GM20000 (cell line): ENCODE measurements around the gene PRR7.

ENCODE experiments used
- DNase-seq: peaks from one replicate; pipeline ENCODE4 v3.0.0; 2012; ENCODE audit warnings: low spot score
- TF ChIP-seq, protein P1 (sequence below): IDR thresholded peaks from 2 replicates; pipeline ENCODE4 v1.5.1; 2012; ENCODE audit warnings: mild to moderate bottlenecking, control low read depth; ENCODE audit errors: extremely low read depth, missing control alignments

PRR7 gene

GRCh38 chr5:177450667-177451424, 4.2 kb downstream of the PRR7 start:
- no peak for DNase-seq
- TF ChIP-seq, protein P1, sequence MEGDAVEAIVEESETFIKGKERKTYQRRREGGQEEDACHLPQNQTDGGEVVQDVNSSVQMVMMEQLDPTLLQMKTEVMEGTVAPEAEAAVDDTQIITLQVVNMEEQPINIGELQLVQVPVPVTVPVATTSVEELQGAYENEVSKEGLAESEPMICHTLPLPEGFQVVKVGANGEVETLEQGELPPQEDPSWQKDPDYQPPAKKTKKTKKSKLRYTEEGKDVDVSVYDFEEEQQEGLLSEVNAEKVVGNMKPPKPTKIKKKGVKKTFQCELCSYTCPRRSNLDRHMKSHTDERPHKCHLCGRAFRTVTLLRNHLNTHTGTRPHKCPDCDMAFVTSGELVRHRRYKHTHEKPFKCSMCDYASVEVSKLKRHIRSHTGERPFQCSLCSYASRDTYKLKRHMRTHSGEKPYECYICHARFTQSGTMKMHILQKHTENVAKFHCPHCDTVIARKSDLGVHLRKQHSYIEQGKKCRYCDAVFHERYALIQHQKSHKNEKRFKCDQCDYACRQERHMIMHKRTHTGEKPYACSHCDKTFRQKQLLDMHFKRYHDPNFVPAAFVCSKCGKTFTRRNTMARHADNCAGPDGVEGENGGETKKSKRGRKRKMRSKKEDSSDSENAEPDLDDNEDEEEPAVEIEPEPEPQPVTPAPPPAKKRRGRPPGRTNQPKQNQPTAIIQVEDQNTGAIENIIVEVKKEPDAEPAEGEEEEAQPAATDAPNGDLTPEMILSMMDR, result no peak

DNA sequence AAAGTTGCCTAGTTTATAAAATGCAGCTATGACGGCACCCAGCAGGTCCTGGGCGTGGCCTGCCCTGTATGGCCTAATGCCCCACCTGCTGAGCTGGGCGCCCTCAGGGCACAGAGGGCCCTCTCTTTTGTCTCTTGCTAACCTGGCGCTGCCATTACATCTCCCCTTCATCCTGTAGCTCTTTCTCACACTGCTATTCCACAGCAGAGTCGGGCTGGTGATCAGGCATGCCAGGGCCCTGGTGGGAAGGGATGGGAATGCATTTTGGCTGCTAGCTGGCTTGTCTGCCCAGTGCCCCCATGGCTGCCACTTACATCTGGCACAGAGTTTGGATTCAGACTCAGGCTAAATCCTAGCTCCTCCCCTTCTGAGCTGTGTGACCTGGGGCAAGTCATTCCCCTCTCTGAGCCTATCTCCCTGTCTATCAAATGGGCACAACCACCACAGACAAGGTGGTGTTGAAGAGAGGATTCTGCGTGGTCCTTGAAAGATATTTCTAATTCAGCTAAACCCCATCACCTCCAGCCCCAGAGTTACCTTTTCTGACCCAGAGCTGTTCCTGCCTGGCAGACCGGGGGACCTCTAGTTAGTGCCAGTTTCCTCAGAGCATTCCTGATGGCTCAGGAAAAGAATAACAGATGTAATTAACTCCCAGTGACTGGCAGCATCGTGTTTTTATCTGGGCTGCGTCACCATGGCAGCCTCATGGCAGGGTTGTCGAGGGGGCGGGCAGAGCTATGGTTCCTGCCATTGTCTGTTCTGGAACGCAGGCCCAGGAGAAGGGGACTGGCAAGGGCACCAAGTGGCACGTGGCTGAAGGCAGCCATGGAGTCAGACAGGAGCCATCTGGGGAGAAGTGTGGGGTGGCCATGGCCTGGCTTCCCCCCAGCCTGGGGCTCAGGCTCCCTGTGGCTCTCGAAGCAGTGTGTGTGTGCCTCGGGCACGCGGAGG, 6.3 kb downstream of the PRR7 start:
- TF ChIP-seq, protein P1, result no peak
- DNase-seq, result no peak

DNA sequence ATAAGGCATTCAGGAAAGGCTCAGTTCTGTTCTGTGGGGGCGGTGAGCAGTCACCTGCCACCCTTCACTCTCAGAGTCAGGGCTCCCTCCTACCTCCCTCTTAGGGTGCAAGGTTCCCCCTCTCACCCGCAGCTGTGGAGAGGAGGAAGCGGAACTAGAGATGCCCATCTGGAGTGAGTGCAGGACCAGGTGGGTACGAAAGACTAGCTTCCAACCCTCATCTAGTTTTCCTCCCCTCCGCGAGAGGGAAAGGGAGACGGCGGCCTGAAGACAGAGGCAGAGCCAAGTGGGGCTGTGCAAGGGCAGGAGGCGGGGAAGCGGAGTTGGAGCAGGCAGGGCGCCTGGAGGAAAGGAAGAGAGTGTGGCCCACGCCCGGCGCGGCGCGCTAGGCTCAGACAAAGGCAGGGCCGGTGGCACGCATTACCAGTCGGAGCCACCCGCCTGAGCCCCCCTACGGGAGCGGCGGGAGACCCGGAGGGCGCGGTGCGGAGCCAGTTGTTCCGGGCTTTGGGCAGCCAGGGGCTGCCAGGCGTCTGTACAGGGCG, 7.3 kb downstream of the PRR7 start:
- no peak for DNase-seq

GRCh38 chr5:177454397-177455035, 7.9 kb downstream of the PRR7 start:
- TF ChIP-seq, protein P1, result peak; percentile 75
- peak; percentile 98 for DNase-seq

More for the DNA sequence above, 7.3 kb downstream of the PRR7 start:
- TF ChIP-seq, protein P1, result no peak

- TF ChIP-seq, protein P1, result peak; percentile 77
- peak; percentile 95 for DNase-seq
Observed at GRCh38 chr5:177455036-177455660, 8.5 kb downstream of the PRR7 start.

GRCh38 chr5:177455661-177456590, 9.3 kb downstream of the PRR7 start:
- TF ChIP-seq, protein P1, result peak; percentile 96
- peak; percentile 96 for DNase-seq
